RKO (cell line): ENCODE results near the gene ATP5MK.
"Not testable (repeated sequence)": the region's sequence is repeated elsewhere in the genome, so short reads cannot be mapped to it uniquely, and the experiment has no call there.

Experiments used
- DNase-seq: peaks from one replicate; pipeline ENCODE4 v3.0.0-alpha.2; 2016; ENCODE audit warnings: low spot score

The ATP5MK gene

DNA sequence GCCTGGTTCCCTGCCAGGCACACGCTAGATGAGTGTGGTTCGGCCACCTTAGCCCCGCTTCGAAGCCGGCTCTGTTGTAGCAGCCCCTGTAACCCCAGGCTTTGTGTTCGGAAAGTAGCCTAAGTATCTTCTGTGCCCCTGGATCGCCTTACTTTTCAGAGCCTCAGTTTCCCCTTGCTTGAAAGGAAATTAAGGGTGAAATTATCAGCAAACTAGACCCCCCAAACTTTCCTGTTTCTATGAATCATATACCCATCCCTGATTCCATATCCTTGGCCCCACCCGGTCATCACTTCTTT is 463 bp upstream of the ATP5MK start:
- DNase-seq: no peak

DNA sequence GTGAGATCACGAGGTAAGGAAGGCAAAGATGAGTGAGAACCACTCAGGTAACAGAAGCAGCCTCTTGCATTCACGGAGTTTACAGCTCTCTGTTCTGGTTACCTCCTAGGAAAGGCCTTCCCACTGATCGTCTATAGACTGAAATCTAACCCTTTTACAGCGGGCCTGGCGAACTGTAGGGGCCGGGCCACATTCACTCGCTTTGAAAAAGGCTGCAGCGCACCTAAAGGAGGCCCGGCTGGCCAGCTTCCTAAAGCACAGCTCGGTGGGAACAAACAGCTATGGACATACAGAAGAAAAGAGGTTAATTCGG is 565 bp downstream of the ATP5MK start:
- peak; percentile 56 for DNase-seq

DNA sequence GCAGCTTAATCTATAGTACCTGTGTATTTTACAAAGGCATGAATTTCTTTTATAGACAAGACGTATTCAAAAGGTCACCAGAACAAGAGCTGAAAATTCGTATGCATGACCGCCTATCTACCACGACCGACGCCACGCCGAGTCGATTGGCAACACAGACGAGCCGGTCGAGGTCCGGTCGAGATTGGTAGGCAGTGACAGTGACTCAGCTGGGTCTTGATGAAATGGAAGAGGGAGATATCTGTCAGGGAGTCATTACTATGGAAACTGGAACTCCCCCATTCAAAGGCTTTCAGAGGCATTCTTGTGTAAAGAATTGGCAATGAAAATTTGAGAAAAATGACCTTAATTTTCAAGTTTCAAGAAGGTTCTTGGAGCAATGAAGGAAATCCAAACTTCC is 2.1 kb downstream of the ATP5MK start:
- DNase-seq: peak; percentile 58

DNA sequence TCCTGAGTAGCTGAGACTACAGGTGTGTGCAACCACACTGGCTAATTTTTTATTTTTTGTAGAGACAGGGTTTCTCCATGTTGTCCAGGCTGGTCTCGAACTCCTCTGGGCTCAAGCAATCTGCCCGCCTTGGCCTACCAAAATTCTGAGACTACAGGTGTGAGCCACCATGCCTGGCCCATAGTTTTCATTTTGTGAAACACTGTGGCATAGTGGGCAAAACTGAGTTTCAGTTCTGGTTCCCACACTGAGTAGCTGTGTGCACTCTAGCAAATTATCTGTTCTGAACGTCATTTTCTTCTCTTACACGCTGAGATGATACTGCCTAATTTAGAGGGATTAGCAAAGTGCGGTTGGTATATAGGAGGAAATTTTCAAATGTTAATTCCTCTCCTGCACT is 13.5 kb downstream of the ATP5MK start:
- no peak for DNase-seq

DNA sequence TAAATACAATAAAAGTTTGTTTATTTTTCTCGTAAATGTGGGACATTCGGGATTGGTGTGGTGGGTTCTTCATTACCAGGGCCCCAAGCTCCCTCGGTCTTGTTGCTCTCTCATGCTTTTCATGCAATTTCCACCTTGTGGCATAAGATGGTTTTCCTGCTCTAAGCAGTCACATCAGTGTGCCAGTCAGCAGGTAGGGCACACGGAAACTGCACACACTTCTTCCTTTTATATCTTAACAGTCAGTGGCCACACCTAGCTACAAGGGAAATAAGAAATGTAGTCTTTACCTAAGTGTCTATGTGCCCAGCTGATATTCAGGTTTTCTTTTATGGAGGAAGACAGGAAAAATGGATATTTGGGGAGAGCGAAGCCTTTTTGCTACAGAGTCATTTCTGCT is 22.0 kb downstream of the ATP5MK start:
- no peak for DNase-seq

DNA sequence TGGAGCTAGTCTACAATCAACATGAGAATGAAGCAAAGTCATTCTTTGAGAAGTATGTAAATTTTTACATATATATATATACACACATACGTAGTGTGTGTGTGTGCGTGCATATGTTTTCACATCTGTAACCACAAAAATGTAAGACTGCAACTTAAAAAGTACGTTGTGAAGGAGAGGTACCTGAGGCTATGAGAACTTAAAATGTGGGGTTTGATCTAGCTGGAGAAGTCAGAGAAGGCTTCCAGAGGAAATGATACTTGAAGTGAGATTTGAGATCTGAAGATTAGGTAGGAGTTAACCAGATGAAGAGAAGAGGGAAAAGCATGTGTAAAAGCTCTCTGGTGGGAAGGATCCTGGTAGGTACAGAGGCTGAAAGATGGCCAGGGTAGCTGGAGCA is 22.7 kb downstream of the ATP5MK start:
- DNase-seq: no peak

DNA sequence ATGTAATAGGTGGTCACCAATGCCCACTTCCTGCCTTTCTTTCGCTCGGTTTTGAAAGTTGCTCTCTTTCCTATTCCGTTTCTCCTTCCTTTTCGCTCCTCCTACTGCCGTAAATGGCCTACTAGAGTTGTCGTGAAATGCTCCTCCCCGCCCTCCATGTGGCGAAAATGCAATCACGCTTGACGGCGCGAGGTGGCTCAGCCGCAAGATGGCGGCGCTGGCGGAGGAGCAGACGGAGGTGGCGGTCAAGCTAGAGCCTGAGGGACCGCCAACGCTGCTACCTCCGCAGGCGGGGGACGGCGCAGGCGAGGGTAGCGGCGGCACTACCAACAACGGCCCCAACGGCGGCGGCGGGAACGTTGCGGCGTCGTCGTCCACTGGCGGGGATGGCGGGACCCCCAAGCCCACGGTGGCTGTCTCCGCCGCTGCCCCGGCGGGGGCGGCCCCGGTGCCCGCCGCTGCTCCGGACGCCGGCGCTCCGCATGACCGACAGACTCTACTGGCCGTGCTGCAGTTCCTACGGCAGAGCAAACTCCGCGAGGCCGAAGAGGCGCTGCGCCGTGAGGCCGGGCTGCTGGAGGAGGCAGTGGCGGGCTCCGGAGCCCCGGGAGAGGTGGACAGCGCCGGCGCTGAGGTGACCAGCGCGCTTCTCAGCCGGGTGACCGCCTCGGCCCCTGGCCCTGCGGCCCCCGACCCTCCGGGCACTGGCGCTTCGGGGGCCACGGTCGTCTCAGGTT is 28.3 kb downstream of the ATP5MK start, which contains the start of gene TAF5:
TSS of gene TAF5 (plus strand) at position 195 of the 737 bp plus-strand sequence. CDS start at position 209, 14 bp downstream.
- peak; percentile 98 for DNase-seq

DNA sequence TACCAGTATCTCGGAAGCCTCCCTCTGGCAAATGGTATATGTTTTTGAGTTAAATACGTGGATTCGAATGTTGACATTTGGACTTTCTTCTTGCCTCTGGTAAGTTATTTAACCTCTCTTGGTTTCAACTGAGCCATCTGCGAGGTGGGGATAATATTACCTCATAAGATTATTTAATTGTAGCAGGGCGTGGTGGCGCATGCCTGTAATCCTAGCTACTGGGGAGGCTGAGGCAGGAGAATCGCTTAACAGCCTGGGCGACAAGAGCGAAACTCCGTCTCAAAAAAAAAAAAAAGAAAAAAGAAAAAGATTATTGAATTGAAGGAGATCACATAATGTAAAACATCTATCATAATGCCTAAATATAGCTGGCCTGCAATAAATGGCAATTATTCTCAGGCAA is 28.9 kb downstream of the ATP5MK start:
- DNase-seq: no peak

DNA sequence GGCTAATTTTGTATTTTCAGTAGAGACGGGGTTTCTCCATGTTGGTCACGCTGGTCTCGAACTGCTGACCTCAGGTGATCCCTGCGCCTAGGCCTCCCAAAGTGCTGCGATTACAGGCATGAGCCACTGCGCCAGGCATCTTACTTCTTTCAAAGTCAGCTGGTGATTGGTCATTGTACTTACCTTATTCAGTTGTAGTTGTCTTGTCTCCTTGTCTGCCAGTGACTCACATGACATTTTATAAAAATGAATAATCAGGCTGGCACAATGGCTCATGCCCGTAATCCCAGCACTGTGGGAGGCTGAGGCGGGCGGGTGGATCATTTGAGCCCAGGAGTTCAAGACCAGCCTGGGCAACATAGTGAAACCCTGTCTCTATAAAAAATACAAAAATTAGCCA is 35.5 kb downstream of the ATP5MK start:
- peak; percentile 96 for DNase-seq

DNA sequence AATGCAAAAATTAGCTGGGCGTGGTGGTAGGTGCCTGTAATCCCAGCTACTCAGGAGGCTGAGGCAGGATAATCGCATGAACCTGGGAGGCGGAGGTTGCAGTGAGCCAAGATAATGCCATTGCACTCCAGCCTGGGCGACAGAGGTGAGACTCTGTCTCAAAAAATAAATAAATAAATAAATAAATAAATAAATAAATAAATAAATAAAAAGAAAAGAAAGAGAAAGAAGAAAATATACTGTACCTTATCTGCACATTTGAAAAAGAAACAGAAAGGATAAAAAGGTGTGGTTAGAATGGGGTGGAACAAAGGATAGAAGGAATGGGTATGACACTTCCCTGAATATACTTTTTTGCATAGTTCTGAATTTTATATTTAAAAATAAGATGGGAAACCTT is 36.8 kb downstream of the ATP5MK start:
- not testable (repeated sequence) for DNase-seq

DNA sequence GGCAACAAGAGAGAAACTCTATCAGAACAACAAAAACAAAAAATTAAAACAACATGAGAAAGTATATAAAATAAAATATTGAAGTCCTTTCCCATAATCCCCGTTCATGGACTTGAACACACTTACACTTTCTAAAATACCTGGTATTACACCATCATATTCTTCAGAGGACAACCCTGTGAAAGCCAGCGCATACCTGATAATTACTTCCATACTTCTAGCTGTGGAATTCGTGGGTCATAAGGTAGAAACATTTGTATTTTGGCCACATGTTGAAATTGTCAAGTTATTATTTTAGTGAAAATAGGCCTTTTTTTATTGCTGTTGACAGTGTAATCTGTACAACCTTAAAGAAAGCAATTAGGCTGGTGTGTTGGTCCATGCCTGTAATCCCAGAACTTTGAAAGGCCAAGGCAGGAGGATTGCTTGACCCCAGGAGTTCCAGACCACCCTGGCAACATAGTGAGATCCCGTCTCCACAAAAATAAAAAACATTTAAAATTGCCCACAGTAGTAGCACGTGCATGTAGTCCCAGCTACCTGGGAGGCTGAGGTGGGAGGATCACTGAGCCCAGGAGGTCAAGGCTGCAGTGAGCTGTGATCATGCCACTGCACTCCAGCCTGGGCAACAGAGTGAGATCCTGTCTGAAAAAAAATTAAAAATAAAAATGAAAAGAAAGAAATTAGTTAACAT is 40.2 kb downstream of the ATP5MK start:
- no peak for DNase-seq

DNA sequence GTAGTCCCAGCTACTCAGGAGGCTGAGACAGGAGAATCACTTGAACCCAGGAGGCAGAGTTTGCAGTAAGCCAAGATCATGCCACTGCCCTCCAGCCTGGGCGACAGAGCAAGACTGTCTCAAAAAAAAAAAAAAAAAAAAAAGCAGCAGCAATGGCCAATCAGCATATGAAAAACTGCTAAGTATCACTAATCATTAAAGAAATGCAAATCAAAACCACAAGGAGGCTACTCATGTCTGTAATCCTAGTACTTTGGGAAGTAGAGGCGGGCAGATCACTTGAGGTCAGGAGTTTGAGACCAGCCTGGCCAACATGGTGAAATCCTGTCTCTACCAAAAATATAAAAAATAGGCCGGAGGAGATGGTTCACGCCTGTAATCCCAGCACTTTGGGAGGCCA is 41.7 kb downstream of the ATP5MK start:
- DNase-seq: not testable (repeated sequence)

DNA sequence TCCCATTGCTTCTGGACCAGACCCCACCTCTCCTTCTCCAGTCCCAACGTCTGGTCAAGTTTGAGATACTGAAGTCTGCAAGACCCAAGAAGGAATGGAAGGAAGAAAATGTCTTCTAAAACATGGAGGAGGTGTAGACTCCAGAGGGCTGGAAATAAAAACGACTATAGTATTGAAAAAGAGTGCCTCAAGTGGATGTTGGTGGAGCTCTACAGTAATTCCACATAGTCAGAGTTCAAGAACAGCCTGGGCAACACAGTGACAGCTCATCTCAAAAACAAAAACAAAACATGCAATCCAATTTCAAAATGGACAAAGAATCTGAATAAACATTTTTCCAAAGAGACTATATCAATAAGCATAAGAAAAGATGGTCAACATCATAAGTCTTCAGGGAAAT is 43.0 kb downstream of the ATP5MK start:
- peak; percentile 58 for DNase-seq

DNA sequence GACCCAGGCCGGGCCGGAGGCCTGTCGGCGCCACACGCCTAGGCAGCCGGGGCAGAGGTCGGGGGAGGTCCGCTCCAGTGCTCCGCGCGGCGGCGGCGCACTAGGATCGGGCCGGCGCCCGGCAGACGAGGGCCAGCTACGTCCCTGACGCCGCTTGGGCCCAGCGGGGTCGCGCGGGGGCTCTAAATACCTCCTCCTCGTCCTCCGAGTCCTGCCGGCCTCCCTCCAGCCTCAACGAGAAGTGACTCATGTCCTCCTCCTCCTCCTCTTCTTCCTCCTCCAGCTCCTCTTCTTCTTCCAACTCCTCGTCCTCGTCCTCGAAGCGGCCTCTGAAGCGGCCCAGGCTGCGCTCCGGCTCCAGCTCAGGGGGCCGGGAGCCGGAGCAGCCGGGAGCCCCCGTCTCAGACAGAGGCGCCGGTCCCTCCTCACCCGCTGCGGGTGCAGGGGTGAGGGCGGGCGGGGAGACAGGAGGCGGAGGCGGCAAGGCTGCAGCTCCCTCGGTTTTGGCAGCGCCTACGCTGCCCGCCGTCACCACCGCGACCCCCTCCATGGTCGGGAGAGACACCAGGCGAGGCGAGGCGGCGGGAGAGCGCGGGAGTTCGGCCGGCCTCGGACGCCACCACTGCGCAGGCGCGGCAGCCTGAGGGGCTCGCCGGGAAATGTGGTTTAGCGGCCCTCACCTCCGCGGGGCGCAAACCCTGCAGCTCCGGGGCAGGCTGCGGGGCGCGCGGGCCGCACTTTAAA is 45.6 kb downstream of the ATP5MK start, which contains the start of gene PCGF6:
TSS of gene PCGF6 (minus strand) at position 624 of the 744 bp plus-strand sequence. CDS start at position 550, 74 bp downstream.
- DNase-seq: peak; percentile 86

DNA sequence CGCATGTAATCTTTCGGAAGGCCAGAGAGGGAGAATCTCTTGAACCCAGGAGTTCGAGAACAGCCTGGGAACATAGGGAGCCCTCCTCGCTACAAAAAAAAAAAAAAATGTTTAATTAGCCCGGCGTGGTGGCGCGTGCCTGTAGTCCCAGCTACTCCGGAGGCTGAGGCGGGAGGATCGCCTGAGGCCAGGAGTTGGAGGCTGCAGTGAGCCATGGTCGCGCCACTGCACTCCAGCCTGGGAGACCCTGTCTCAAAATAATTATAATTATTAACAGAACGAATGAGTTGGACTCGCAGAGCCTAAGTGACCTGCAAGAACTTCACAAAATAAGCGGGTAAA is 46.1 kb downstream of the ATP5MK start:
- DNase-seq: no peak
